Vagina (tissue), 2 donors: Measurements from ENCODE around the gene ITSN1. TPM values are rescaled to one million over a fixed set of nuclear protein-coding genes. Genes with fewer than 3 reads are reported as not detected.

Source experiments
- DNase-seq, 2 donors: peaks; one replicate each; pipeline ENCODE4 v3.0.0-alpha.2; 2017; ENCODE audit errors: extremely low spot score in 2 of 2
- H3K27ac ChIP-seq: fragments of 200-600 bp; sonication (generic); one replicate; pipeline ENCODE4 v1.5.1; 2019
- H3K27me3 ChIP-seq: fragments of 200-600 bp; sonication (generic); one replicate; pipeline ENCODE4 v1.5.1; 2019
- H3K36me3 ChIP-seq, 2 donors: fragments of 200-600 bp; sonication (generic); one replicate each; pipeline ENCODE4 v1.5.1; 2017 to 2019
- H3K4me1 ChIP-seq: fragments of 200-600 bp; sonication (generic); one replicate; pipeline ENCODE4 v1.5.1; 2019
- H3K4me3 ChIP-seq, 2 donors: fragments of 200-600 bp; sonication (generic); 1 replicate in 1 of 2; 2 replicates in 1 of 2; pipeline ENCODE4 v1.5.1; 2016 to 2019
- H3K9me3 ChIP-seq: fragments of 200-600 bp; sonication (generic); one replicate; pipeline ENCODE4 v1.5.1; 2019
- POLR2A ChIP-seq, 2 donors: fragments of 450-650 bp; IDR thresholded peaks; one replicate each; pipeline ENCODE4 v1.6.1; 2017; ENCODE audit warnings: antibody characterized with exemption in 2 of 2, mild to moderate bottlenecking in 2 of 2, moderate library complexity in 2 of 2
- POLR2AphosphoS5 ChIP-seq, 2 donors: sonication (generic); formaldehyde crosslinking; IDR thresholded peaks; one replicate each; pipeline ENCODE4 v1.9.0; 2017; ENCODE audit warnings: antibody characterized with exemption in 2 of 2, mild to moderate bottlenecking in 2 of 2, low read depth in 1 of 2; ENCODE audit not compliant: insufficient read depth in 1 of 2
- intact Hi-C: fragments of 100-400 bp; cut with DNase I; formaldehyde crosslinking; loops from one replicate; pipeline ENCODE4 v1.15.1; 2023
- total RNA-seq: library from RNA; depleted of rRNA; stranded (reverse); fragments of >200 nt; gene quantifications from one replicate; pipeline ENCODE4 v1.2.3, GENCODE V29; 2016
- TF ChIP-seq, protein P1 (sequence below), 3 experiments: fragments of 450-650 bp in 2 of 3; fragments of 200-600 bp in 1 of 3; sonication (generic) in 1 of 3; IDR thresholded peaks; one replicate each; pipeline ENCODE4 v1.5.1; 2017 to 2019; ENCODE audit warnings: antibody characterized with exemption in 3 of 3, mild to moderate bottlenecking in 2 of 3, moderate library complexity in 2 of 3

The ITSN1 gene
- total RNA-seq, 1 donor from 2014 or later: 46.9 TPM

GRCh38 chr21:33799378-33800090 is 157.2 kb downstream of the ITSN1 start:
- intact Hi-C loops: loop anchor here (10.0 kb wide), 1 partner anchor 155 kb away; the partner anchor contains the start of genes CRYZL1 and ITSN1
- H3K36me3 ChIP-seq: peaks cover 0 to 7% of the 10 kb centered on the region in 2 donors
- DNase-seq: no peak
- H3K27me3 ChIP-seq: no peaks in the 10 kb centered on the region
- H3K27ac ChIP-seq: no peak overlapping the region
- TF ChIP-seq POLR2A (IDR thresholded peaks at IDR 0.05) (no peak), POLR2AphosphoS5 (IDR thresholded peaks at IDR 0.05; ENCODE audit: insufficient read depth in 1 of 2, low read depth in 1 of 2) (no peak)
- TF ChIP-seq, protein P1, sequence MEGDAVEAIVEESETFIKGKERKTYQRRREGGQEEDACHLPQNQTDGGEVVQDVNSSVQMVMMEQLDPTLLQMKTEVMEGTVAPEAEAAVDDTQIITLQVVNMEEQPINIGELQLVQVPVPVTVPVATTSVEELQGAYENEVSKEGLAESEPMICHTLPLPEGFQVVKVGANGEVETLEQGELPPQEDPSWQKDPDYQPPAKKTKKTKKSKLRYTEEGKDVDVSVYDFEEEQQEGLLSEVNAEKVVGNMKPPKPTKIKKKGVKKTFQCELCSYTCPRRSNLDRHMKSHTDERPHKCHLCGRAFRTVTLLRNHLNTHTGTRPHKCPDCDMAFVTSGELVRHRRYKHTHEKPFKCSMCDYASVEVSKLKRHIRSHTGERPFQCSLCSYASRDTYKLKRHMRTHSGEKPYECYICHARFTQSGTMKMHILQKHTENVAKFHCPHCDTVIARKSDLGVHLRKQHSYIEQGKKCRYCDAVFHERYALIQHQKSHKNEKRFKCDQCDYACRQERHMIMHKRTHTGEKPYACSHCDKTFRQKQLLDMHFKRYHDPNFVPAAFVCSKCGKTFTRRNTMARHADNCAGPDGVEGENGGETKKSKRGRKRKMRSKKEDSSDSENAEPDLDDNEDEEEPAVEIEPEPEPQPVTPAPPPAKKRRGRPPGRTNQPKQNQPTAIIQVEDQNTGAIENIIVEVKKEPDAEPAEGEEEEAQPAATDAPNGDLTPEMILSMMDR (IDR thresholded peaks at IDR 0.05): no peak
- H3K4me1 ChIP-seq: peaks cover 24% of the 10 kb centered on the region
- no peak overlapping the region for H3K4me3 ChIP-seq
- H3K9me3 ChIP-seq: no peaks in the 10 kb centered on the region

DNA sequence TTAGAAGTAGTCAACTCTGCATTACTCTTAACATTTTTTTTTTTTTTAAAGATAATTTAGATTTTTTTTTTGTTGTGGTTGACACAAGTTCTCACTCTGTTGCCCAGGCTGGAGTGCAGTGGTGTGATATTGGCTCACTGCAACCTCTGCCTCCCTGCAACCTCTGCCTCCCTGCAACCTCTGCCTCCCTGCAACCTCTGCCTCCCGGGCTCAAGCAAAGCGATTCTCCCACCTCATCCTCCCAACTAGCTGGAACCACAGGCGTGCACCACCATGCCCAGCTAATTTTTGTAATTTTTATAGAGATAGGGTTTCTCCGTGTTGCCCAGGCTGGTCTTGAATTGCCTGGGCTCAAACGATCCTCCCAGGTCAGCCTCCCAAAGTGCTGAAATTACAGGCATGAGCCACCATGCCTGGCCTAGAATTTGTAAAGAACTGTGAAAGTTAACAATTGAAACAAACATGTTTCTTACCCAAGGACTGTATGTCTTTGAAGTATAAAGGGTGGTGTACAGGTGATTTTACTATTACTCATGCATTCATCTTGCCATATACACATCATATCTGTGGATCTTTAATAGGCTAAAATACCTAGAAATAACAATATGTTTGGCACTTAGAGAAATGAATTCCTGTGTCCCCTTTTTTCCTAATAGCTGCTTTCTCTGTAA is 158.6 kb downstream of the ITSN1 start:
- TF ChIP-seq POLR2AphosphoS5 (IDR thresholded peaks at IDR 0.05; ENCODE audit: insufficient read depth in 1 of 2, low read depth in 1 of 2) (no peak), POLR2A (IDR thresholded peaks at IDR 0.05) (no peak)
- TF ChIP-seq, protein P1 (IDR thresholded peaks at IDR 0.05): no peak
- Histone ChIP-seq H3K4me1 (peaks cover 24% of the 10 kb centered on the region), H3K27me3 (no peaks in the 10 kb centered on the region), H3K4me3 (no peak overlapping the region), H3K9me3 (no peaks in the 10 kb centered on the region), H3K27ac (no peak overlapping the region), H3K36me3 (peaks cover 0 to 7% of the 10 kb centered on the region in 2 donors)
- intact Hi-C loops: loop anchor here (10.0 kb wide), 1 partner anchor 156 kb away; the partner anchor contains the start of genes CRYZL1 and ITSN1
- DNase-seq: no peak

- Histone ChIP-seq H3K4me1 (peaks cover 24% of the 10 kb centered on the region), H3K4me3 (no peak overlapping the region), H3K9me3 (no peaks in the 10 kb centered on the region), H3K36me3 (peaks cover 0 to 7% of the 10 kb centered on the region in 2 donors), H3K27ac (peak overlapping the region; percentile 42), H3K27me3 (no peaks in the 10 kb centered on the region)
- DNase-seq: no peak
- intact Hi-C loops: loop anchor here (10.0 kb wide), 1 partner anchor 157 kb away; the partner anchor contains the start of genes CRYZL1 and ITSN1
- TF ChIP-seq POLR2AphosphoS5 (IDR thresholded peaks at IDR 0.05; ENCODE audit: insufficient read depth in 1 of 2, low read depth in 1 of 2): peak in 1 of 2 donors; percentile 57
- TF ChIP-seq, protein P1 (IDR thresholded peaks at IDR 0.05): no peak
Observed at GRCh38 chr21:33801424-33802405, 159.4 kb downstream of the ITSN1 start.

GRCh38 chr21:33802481-33802880 is 160.2 kb downstream of the ITSN1 start:
- H3K4me3 ChIP-seq: no peak overlapping the region
- peaks cover 0 to 6% of the 10 kb centered on the region in 2 donors for H3K36me3 ChIP-seq
- no peaks in the 10 kb centered on the region for H3K27me3 ChIP-seq
- no peaks in the 10 kb centered on the region for H3K9me3 ChIP-seq
- TF ChIP-seq, protein P1 (IDR thresholded peaks at IDR 0.05): no peak
- TF ChIP-seq POLR2A (IDR thresholded peaks at IDR 0.05): no peak
- no peak for TF ChIP-seq POLR2AphosphoS5 (IDR thresholded peaks at IDR 0.05; ENCODE audit: insufficient read depth in 1 of 2, low read depth in 1 of 2)
- peak overlapping the region; percentile 42 for H3K27ac ChIP-seq
- H3K4me1 ChIP-seq: peaks cover 24% of the 10 kb centered on the region
- intact Hi-C loops: loop anchor here (10.0 kb wide), 1 partner anchor 158 kb away; the partner anchor contains the start of genes CRYZL1 and ITSN1
- no peak for DNase-seq
